Neural cell (in vitro differentiated cells): ENCODE results near the gene CUX1. TPM values are rescaled to one million over a fixed set of nuclear protein-coding genes. Genes with fewer than 3 reads are reported as not detected.

ENCODE experiments used
- H2AFZ ChIP-seq: fragments of 200-600, 300-800 bp; sonication (generic), shearing (Covaris generic); 2 replicates; pipeline ENCODE4 v1.6.0; 2014; ENCODE audit warnings: low read depth, mild to moderate bottlenecking, antibody characterized with exemption, low read length, moderate library complexity
- H3F3A ChIP-seq: fragments of 200-600 bp; shearing (Covaris generic); 2 replicates; pipeline ENCODE4 v1.6.1; 2016; ENCODE audit warnings: mild to moderate bottlenecking, moderate library complexity, mixed read lengths, antibody characterized with exemption, low read length; ENCODE audit not compliant: insufficient read depth, poor library complexity, severe bottlenecking
- H3K27ac ChIP-seq: fragments of 200-600, 300-800 bp; sonication (generic), shearing (Covaris generic); 2 replicates; pipeline ENCODE4 v1.5.1; 2014; ENCODE audit warnings: mild to moderate bottlenecking, low read length, moderate library complexity
- H3K27me3 ChIP-seq: fragments of 300-800, 200-600 bp; sonication (generic), shearing (Covaris generic); 2 replicates; pipeline ENCODE4 v1.6.0; 2014; ENCODE audit warnings: mild to moderate bottlenecking, low read depth, low read length, moderate library complexity; ENCODE audit not compliant: insufficient read depth
- H3K36me3 ChIP-seq: fragments of 300-800, 200-600 bp; sonication (generic), shearing (Covaris generic); 2 replicates; pipeline ENCODE4 v1.5.1; 2014; ENCODE audit warnings: mild to moderate bottlenecking, antibody characterized with exemption, low read length, moderate library complexity; ENCODE audit not compliant: insufficient read depth
- H3K4me2 ChIP-seq: fragments of 300-800, 200-600 bp; sonication (generic), shearing (Covaris generic); 2 replicates; pipeline ENCODE4 v1.6.0; 2014; ENCODE audit warnings: mild to moderate bottlenecking, low read length
- H3K4me3 ChIP-seq: fragments of 300-800, 200-600 bp; sonication (generic), shearing (Covaris generic); 2 replicates; pipeline ENCODE4 v1.5.1; 2014; ENCODE audit warnings: mild to moderate bottlenecking, low read length, moderate library complexity
- H3K79me2 ChIP-seq: fragments of 200-600 bp; shearing (Covaris generic); replicated peaks from 2 replicates; pipeline ENCODE4 v1.6.0; 2014; ENCODE audit warnings: mild to moderate bottlenecking, low read length, moderate library complexity; ENCODE audit not compliant: insufficient read depth
- H3K9ac ChIP-seq: fragments of 300-800, 200-600 bp; sonication (generic), shearing (Covaris generic); 2 replicates; pipeline ENCODE4 v1.6.1; 2016; ENCODE audit warnings: mild to moderate bottlenecking, low read length, mixed read lengths
- H3K9me2 ChIP-seq: fragments of 200-600 bp; shearing (Covaris generic); 2 replicates; pipeline ENCODE4 v1.6.1; 2016; ENCODE audit warnings: mild to moderate bottlenecking, low read length, mixed read lengths; ENCODE audit not compliant: insufficient read depth
- H3K9me3 ChIP-seq: fragments of 200-600, 300-800 bp; sonication (generic), shearing (Covaris generic); 2 replicates; pipeline ENCODE4 v1.6.1; 2016; ENCODE audit warnings: mild to moderate bottlenecking, mixed run types, low read length, moderate library complexity, mixed read lengths
- H4K20me1 ChIP-seq: fragments of 200-600 bp; shearing (Covaris generic); 2 replicates; pipeline ENCODE4 v1.6.1; 2016; ENCODE audit warnings: mild to moderate bottlenecking, mixed run types; ENCODE audit not compliant: insufficient read depth
- EP300 ChIP-seq: fragments of 450-650 bp; conservative IDR thresholded peaks from 2 replicates; pipeline ENCODE4 v1.6.1; 2014; ENCODE audit warnings: antibody characterized with exemption, mild to moderate bottlenecking, moderate library complexity; ENCODE audit not compliant: poor library complexity, severe bottlenecking
- EZH2 ChIP-seq: fragments of 200-600, 300-800 bp; shearing (Covaris generic), sonication (generic); IDR thresholded peaks from 2 replicates; pipeline ENCODE4 v1.6.1; 2014; ENCODE audit warnings: antibody characterized with exemption, low read length, borderline replicate concordance, mild to moderate bottlenecking; ENCODE audit not compliant: insufficient read depth, poor library complexity, severe bottlenecking
- MXI1 ChIP-seq: fragments of 450-650 bp; conservative IDR thresholded peaks from 2 replicates; pipeline ENCODE4 v1.6.1; 2014; ENCODE audit warnings: antibody characterized with exemption, mild to moderate bottlenecking; ENCODE audit not compliant: poor library complexity, severe bottlenecking
- POLR2AphosphoS5 ChIP-seq: IDR thresholded peaks from 2 replicates; pipeline ENCODE4 v1.6.1; 2012
- RAD21 ChIP-seq: fragments of 450-650 bp; conservative IDR thresholded peaks from 2 replicates; pipeline ENCODE4 v1.6.1; 2014; ENCODE audit warnings: antibody characterized with exemption, mild to moderate bottlenecking, moderate library complexity
- SMC3 ChIP-seq: fragments of 450-650 bp; conservative IDR thresholded peaks from 2 replicates; pipeline ENCODE4 v1.6.1; 2014; ENCODE audit warnings: antibody characterized with exemption, mild to moderate bottlenecking, moderate library complexity; ENCODE audit not compliant: poor library complexity
- TAF1 ChIP-seq: IDR thresholded peaks from 2 replicates; pipeline ENCODE4 v1.6.1; 2012; ENCODE audit warnings: low read depth
- polyA plus RNA-seq: library from polyadenylated mRNA; depleted of rRNA; stranded (reverse); fragments of >200 nt; gene quantifications from 2 replicates; pipeline ENCODE4 v1.2.3, GENCODE V29; 2014
- TF ChIP-seq, protein P1 (sequence below): IDR thresholded peaks from 2 replicates; pipeline ENCODE4 v1.6.1; 2012; ENCODE audit warnings: borderline replicate concordance
- TF ChIP-seq, protein P2 (sequence below): fragments of 450-650 bp; IDR thresholded peaks from 2 replicates; pipeline ENCODE4 v1.5.1; 2014; ENCODE audit warnings: antibody characterized with exemption, mild to moderate bottlenecking, moderate library complexity; ENCODE audit not compliant: poor library complexity, severe bottlenecking

CUX1 gene
- polyA plus RNA-seq, 1 donor from 2014 or later, result 26.6 TPM

DNA sequence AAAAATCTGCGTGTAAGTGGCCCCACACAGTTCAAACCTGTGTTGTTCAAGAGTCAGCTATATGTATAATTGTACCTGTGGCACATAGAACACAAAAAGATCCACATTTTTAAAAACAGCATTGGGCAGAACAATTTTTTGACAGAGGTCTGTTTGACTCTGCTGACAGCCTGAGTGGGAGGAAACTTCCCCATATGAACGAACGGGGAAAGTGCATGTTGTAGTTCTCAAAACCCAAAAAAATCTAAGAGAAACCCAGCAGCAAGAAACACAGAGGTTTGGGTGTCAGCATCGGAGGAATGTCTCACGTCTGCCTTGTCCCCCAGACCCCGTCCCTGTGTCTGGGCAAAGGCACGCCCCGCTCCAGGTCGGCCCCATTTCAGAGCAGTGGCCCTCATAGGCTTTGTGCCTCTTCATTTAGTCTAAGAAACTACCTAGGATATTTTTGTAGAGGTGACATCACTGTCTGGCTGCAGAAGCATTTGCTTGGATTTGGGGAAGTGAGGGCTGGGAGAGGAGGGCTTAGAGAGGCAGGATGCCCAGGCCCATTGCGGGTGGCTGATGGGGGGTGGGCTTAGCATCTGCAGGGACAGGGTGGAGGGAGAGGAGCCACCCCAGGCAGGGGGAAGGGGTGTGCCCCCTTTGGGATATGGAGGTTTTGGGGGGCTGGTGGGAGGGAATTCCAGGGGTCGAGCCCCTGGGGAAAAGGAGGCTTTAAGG is 11.0 kb downstream of the CUX1 start:
- Histone ChIP-seq H3K9ac (no peak overlapping the region), H3K27me3 (no peaks in the 10 kb centered on the region), H2AFZ (no peak overlapping the region), H3K4me2 (no peak overlapping the region), H3K36me3 (no peaks in the 10 kb centered on the region), H3K4me3 (no peak overlapping the region), H3K9me2 (no peaks in the 10 kb centered on the region), H4K20me1 (no peaks in the 10 kb centered on the region), H3F3A (no peaks in the 10 kb centered on the region), H3K27ac (no peak overlapping the region), H3K79me2 (peaks cover 76% of the 10 kb centered on the region), H3K9me3 (no peaks in the 10 kb centered on the region)
- TF ChIP-seq EZH2 (no peak), POLR2AphosphoS5 (no peak), MXI1 (no peak), RAD21 (no peak), TAF1 (no peak), SMC3 (no peak), EP300 (no peak)
- TF ChIP-seq, protein P1, sequence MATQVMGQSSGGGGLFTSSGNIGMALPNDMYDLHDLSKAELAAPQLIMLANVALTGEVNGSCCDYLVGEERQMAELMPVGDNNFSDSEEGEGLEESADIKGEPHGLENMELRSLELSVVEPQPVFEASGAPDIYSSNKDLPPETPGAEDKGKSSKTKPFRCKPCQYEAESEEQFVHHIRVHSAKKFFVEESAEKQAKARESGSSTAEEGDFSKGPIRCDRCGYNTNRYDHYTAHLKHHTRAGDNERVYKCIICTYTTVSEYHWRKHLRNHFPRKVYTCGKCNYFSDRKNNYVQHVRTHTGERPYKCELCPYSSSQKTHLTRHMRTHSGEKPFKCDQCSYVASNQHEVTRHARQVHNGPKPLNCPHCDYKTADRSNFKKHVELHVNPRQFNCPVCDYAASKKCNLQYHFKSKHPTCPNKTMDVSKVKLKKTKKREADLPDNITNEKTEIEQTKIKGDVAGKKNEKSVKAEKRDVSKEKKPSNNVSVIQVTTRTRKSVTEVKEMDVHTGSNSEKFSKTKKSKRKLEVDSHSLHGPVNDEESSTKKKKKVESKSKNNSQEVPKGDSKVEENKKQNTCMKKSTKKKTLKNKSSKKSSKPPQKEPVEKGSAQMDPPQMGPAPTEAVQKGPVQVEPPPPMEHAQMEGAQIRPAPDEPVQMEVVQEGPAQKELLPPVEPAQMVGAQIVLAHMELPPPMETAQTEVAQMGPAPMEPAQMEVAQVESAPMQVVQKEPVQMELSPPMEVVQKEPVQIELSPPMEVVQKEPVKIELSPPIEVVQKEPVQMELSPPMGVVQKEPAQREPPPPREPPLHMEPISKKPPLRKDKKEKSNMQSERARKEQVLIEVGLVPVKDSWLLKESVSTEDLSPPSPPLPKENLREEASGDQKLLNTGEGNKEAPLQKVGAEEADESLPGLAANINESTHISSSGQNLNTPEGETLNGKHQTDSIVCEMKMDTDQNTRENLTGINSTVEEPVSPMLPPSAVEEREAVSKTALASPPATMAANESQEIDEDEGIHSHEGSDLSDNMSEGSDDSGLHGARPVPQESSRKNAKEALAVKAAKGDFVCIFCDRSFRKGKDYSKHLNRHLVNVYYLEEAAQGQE, result no peak
- TF ChIP-seq, protein P2, sequence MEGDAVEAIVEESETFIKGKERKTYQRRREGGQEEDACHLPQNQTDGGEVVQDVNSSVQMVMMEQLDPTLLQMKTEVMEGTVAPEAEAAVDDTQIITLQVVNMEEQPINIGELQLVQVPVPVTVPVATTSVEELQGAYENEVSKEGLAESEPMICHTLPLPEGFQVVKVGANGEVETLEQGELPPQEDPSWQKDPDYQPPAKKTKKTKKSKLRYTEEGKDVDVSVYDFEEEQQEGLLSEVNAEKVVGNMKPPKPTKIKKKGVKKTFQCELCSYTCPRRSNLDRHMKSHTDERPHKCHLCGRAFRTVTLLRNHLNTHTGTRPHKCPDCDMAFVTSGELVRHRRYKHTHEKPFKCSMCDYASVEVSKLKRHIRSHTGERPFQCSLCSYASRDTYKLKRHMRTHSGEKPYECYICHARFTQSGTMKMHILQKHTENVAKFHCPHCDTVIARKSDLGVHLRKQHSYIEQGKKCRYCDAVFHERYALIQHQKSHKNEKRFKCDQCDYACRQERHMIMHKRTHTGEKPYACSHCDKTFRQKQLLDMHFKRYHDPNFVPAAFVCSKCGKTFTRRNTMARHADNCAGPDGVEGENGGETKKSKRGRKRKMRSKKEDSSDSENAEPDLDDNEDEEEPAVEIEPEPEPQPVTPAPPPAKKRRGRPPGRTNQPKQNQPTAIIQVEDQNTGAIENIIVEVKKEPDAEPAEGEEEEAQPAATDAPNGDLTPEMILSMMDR, result no peak

DNA sequence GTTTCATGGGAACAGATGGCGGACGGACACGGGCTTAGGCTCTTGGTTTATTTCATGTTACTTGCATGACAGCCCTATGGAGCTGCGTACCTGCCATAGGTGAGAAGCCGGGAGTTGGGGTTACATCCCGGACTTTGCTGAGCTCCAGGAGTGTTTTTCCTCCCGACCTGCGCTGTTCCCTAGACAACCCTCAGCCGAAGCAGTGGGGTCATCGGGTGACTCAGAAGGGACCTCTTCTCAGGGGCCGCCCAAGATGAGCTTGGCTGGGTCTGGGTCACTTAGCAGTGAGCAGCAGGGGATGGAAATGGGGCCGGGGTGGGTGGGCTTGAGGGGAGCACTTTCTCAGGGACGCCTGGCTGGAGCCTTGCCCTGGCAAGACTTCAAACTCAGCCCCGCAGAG is 11.9 kb downstream of the CUX1 start:
- Histone ChIP-seq H3K27me3 (no peaks in the 10 kb centered on the region), H3K9ac (no peak overlapping the region), H3K79me2 (peaks cover 68% of the 10 kb centered on the region), H3F3A (no peaks in the 10 kb centered on the region), H3K4me2 (no peak overlapping the region), H3K36me3 (no peaks in the 10 kb centered on the region), H3K27ac (no peak overlapping the region), H3K9me3 (no peaks in the 10 kb centered on the region), H3K4me3 (no peak overlapping the region), H2AFZ (no peak overlapping the region), H4K20me1 (no peaks in the 10 kb centered on the region), H3K9me2 (no peaks in the 10 kb centered on the region)
- TF ChIP-seq EP300 (no peak), EZH2 (no peak), MXI1 (no peak), TAF1 (no peak), SMC3 (no peak), POLR2AphosphoS5 (no peak), RAD21 (no peak)
- TF ChIP-seq, protein P1, result no peak
- TF ChIP-seq, protein P2, result no peak
